Vagina (tissue), 2 donors: ENCODE measurements around the gene HSPA12A. TPM values are rescaled to one million over a fixed set of nuclear protein-coding genes. Genes with fewer than 3 reads are reported as not detected.

Experiments
- DNase-seq, 2 donors: peaks; one replicate each; pipeline ENCODE4 v3.0.0-alpha.2; 2017; ENCODE audit errors: extremely low spot score in 2 of 2
- H3K27ac ChIP-seq: fragments of 200-600 bp; sonication (generic); one replicate; pipeline ENCODE4 v1.5.1; 2019
- H3K27me3 ChIP-seq: fragments of 200-600 bp; sonication (generic); one replicate; pipeline ENCODE4 v1.5.1; 2019
- H3K36me3 ChIP-seq, 2 donors: fragments of 200-600 bp; sonication (generic); one replicate each; pipeline ENCODE4 v1.5.1; 2017 to 2019
- H3K4me1 ChIP-seq: fragments of 200-600 bp; sonication (generic); one replicate; pipeline ENCODE4 v1.5.1; 2019
- H3K4me3 ChIP-seq, 2 donors: fragments of 200-600 bp; sonication (generic); 1 replicate in 1 of 2; 2 replicates in 1 of 2; pipeline ENCODE4 v1.5.1; 2016 to 2019
- H3K9me3 ChIP-seq: fragments of 200-600 bp; sonication (generic); one replicate; pipeline ENCODE4 v1.5.1; 2019
- CTCF ChIP-seq, 3 experiments: fragments of 450-650 bp in 2 of 3; fragments of 200-600 bp in 1 of 3; sonication (generic) in 1 of 3; IDR thresholded peaks; one replicate each; pipeline ENCODE4 v1.5.1; 2017 to 2019; ENCODE audit warnings: antibody characterized with exemption in 3 of 3, mild to moderate bottlenecking in 2 of 3, moderate library complexity in 2 of 3
- POLR2A ChIP-seq, 2 donors: fragments of 450-650 bp; IDR thresholded peaks; one replicate each; pipeline ENCODE4 v1.6.1; 2017; ENCODE audit warnings: antibody characterized with exemption in 2 of 2, mild to moderate bottlenecking in 2 of 2, moderate library complexity in 2 of 2
- POLR2AphosphoS5 ChIP-seq, 2 donors: sonication (generic); formaldehyde crosslinking; IDR thresholded peaks; one replicate each; pipeline ENCODE4 v1.9.0; 2017; ENCODE audit warnings: antibody characterized with exemption in 2 of 2, mild to moderate bottlenecking in 2 of 2, low read depth in 1 of 2; ENCODE audit not compliant: insufficient read depth in 1 of 2
- intact Hi-C: fragments of 100-400 bp; cut with DNase I; formaldehyde crosslinking; loops from one replicate; pipeline ENCODE4 v1.15.1; 2023
- total RNA-seq: library from RNA; depleted of rRNA; stranded (reverse); fragments of >200 nt; gene quantifications from one replicate; pipeline ENCODE4 v1.2.3, GENCODE V29; 2016

Gene HSPA12A
- total RNA-seq, 1 donor from 2014 or later = 28.7 TPM

GRCh38 chr10:116761883-116762282 is 19.5 kb upstream of the HSPA12A start:
- peaks cover 2% of the 10 kb centered on the region for H3K4me1 ChIP-seq
- intact Hi-C loops = no loop called here
- H3K4me3 ChIP-seq = no peak overlapping the region
- H3K36me3 ChIP-seq = no peaks in the 10 kb centered on the region
- H3K27me3 ChIP-seq = no peaks in the 10 kb centered on the region
- H3K27ac ChIP-seq = no peak overlapping the region
- no peak for TF ChIP-seq POLR2A (IDR thresholded peaks at IDR 0.05)
- no peak for TF ChIP-seq CTCF (IDR thresholded peaks at IDR 0.05)
- no peak for TF ChIP-seq POLR2AphosphoS5 (IDR thresholded peaks at IDR 0.05; ENCODE audit: insufficient read depth in 1 of 2, low read depth in 1 of 2)
- DNase-seq = no peak
- H3K9me3 ChIP-seq = no peaks in the 10 kb centered on the region

GRCh38 chr10:116760919-116761318 is 18.6 kb upstream of the HSPA12A start:
- intact Hi-C loops = no loop called here
- no peak for TF ChIP-seq POLR2A (IDR thresholded peaks at IDR 0.05)
- TF ChIP-seq POLR2AphosphoS5 (IDR thresholded peaks at IDR 0.05; ENCODE audit: insufficient read depth in 1 of 2, low read depth in 1 of 2) = no peak
- H3K4me1 ChIP-seq = peaks cover 2% of the 10 kb centered on the region

GRCh38 chr10:116757246-116757645 is 14.9 kb upstream of the HSPA12A start:
- H3K9me3 ChIP-seq = no peaks in the 10 kb centered on the region
- intact Hi-C loops = no loop called here
- peaks cover 7% of the 10 kb centered on the region for H3K4me1 ChIP-seq
- no peaks in the 10 kb centered on the region for H3K36me3 ChIP-seq
- H3K4me3 ChIP-seq = no peak overlapping the region
- no peaks in the 10 kb centered on the region for H3K27me3 ChIP-seq
- TF ChIP-seq CTCF (IDR thresholded peaks at IDR 0.05) = no peak
- no peak for TF ChIP-seq POLR2AphosphoS5 (IDR thresholded peaks at IDR 0.05; ENCODE audit: insufficient read depth in 1 of 2, low read depth in 1 of 2)
- TF ChIP-seq POLR2A (IDR thresholded peaks at IDR 0.05) = no peak
- no peak for DNase-seq
- peak overlapping the region; percentile 23 for H3K27ac ChIP-seq

More at GRCh38 chr10:116760919-116761318, 18.6 kb upstream of the HSPA12A start:
- no peaks in the 10 kb centered on the region for H3K9me3 ChIP-seq
- no peak overlapping the region for H3K4me3 ChIP-seq
- no peaks in the 10 kb centered on the region for H3K36me3 ChIP-seq
- H3K27me3 ChIP-seq = no peaks in the 10 kb centered on the region
- no peak overlapping the region for H3K27ac ChIP-seq
- no peak for DNase-seq

DNA sequence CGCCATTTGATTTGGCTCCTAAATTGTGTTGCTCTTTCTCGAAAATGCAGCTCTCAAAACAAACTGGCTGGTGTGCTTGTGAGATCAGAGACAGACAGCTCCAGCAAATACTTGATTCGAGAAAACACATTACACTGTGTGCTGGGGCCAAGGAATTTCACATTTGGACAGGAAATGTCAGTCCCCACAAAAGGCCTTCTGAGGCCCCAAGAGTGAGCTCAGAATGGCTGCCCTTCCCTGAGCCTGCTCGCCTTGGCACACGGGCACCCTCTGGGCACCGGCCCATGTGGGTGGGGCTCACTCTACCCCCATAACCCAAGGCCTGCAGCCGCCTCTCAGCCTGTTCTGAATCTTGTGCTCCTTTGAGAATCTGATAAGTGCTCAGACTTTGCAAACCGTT is 13.9 kb upstream of the HSPA12A start:
- no peak overlapping the region for H3K4me3 ChIP-seq
- intact Hi-C loops = no loop called here
- no peak for TF ChIP-seq POLR2AphosphoS5 (IDR thresholded peaks at IDR 0.05; ENCODE audit: insufficient read depth in 1 of 2, low read depth in 1 of 2)
- TF ChIP-seq POLR2A (IDR thresholded peaks at IDR 0.05) = no peak
- no peak for TF ChIP-seq CTCF (IDR thresholded peaks at IDR 0.05)
- peak overlapping the region; percentile 49 for H3K27ac ChIP-seq
- H3K4me1 ChIP-seq = peaks cover 7% of the 10 kb centered on the region
- H3K9me3 ChIP-seq = no peaks in the 10 kb centered on the region
- no peaks in the 10 kb centered on the region for H3K27me3 ChIP-seq
- no peak for DNase-seq
- no peaks in the 10 kb centered on the region for H3K36me3 ChIP-seq

GRCh38 chr10:116753759-116754158 is 11.4 kb upstream of the HSPA12A start:
- intact Hi-C loops = no loop called here
- H3K4me1 ChIP-seq = peaks cover 7% of the 10 kb centered on the region
- H3K9me3 ChIP-seq = no peaks in the 10 kb centered on the region
- no peak for DNase-seq
- H3K27ac ChIP-seq = no peak overlapping the region
- H3K36me3 ChIP-seq = no peaks in the 10 kb centered on the region
- H3K27me3 ChIP-seq = no peaks in the 10 kb centered on the region
- no peak for TF ChIP-seq POLR2A (IDR thresholded peaks at IDR 0.05)
- H3K4me3 ChIP-seq = no peak overlapping the region

GRCh38 chr10:116752969-116753665 is 10.8 kb upstream of the HSPA12A start:
- no peak for DNase-seq

More at GRCh38 chr10:116752969-116753665, 10.8 kb upstream of the HSPA12A start:
- H3K4me1 ChIP-seq = peaks cover 7% of the 10 kb centered on the region
- no peaks in the 10 kb centered on the region for H3K27me3 ChIP-seq
- TF ChIP-seq POLR2AphosphoS5 (IDR thresholded peaks at IDR 0.05; ENCODE audit: insufficient read depth in 1 of 2, low read depth in 1 of 2) = no peak
- TF ChIP-seq CTCF (IDR thresholded peaks at IDR 0.05) = no peak
- TF ChIP-seq POLR2A (IDR thresholded peaks at IDR 0.05) = no peak
- no peaks in the 10 kb centered on the region for H3K9me3 ChIP-seq
- H3K4me3 ChIP-seq = no peak overlapping the region
- H3K27ac ChIP-seq = no peak overlapping the region
- intact Hi-C loops = no loop called here
- H3K36me3 ChIP-seq = no peaks in the 10 kb centered on the region
